ENCODE data around the gene UBE2G1.

Gene UBE2G1

GRCh38 chr17:4276514-4276913 lies 90.0 kb downstream of the UBE2G1 start:
- no peak for DNase-seq
- H3K27ac Mint-ChIP-seq: peak overlapping the region; percentile 49
- TF ChIP-seq CTCF (IDR thresholded peaks at IDR 0.05): no peak
- peaks cover 65% of the 10 kb centered on the region for H3K36me3 Mint-ChIP-seq (ENCODE audit: low read depth)
- H3K4me3 Mint-ChIP-seq: no peak overlapping the region
- H3K9me3 Mint-ChIP-seq: no peaks in the 10 kb centered on the region
- H3K4me1 Mint-ChIP-seq: no peaks in the 10 kb centered on the region
- H3K27me3 Mint-ChIP-seq (ENCODE audit: low read depth, poor library complexity): no peaks in the 10 kb centered on the region

DNA sequence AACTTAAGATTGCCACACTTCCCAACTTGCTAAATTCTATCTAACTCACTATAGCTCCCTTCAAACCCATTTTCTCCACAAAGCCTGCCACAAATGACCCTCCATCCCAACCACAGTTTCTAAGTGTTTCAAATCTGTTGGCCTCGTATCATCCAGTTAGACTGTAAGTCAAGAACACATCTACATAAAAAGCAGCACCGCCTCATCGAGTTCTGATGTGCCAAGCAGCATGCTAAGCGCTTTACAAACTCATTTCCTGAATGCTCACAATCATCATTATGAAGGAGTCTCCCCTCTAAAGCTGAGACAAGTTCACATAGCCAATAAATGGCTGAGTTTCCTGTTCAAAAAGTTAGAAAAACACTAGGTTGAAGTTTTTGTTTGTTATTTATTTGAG lies 93.5 kb downstream of the UBE2G1 start:
- Mint-ChIP-seq H3K27ac (peak overlapping the region; percentile 53), H3K36me3 (ENCODE audit: low read depth) (peaks cover 66% of the 10 kb centered on the region), H3K4me1 (no peaks in the 10 kb centered on the region), H3K4me3 (no peak overlapping the region), H3K9me3 (no peaks in the 10 kb centered on the region), H3K27me3 (ENCODE audit: low read depth, poor library complexity) (no peaks in the 10 kb centered on the region)
- DNase-seq: no peak
- TF ChIP-seq CTCF (IDR thresholded peaks at IDR 0.05): no peak

- peaks cover 69% of the 10 kb centered on the region for H3K36me3 Mint-ChIP-seq (ENCODE audit: low read depth)
- no peak for DNase-seq
- H3K9me3 Mint-ChIP-seq: no peaks in the 10 kb centered on the region
- TF ChIP-seq CTCF (IDR thresholded peaks at IDR 0.05): no peak
- peak overlapping the region; percentile 53 for H3K27ac Mint-ChIP-seq
- H3K27me3 Mint-ChIP-seq (ENCODE audit: low read depth, poor library complexity): no peaks in the 10 kb centered on the region
- H3K4me1 Mint-ChIP-seq: no peaks in the 10 kb centered on the region
- H3K4me3 Mint-ChIP-seq: no peak overlapping the region
Observed at GRCh38 chr17:4272213-4272971, 94.1 kb downstream of the UBE2G1 start.

DNA sequence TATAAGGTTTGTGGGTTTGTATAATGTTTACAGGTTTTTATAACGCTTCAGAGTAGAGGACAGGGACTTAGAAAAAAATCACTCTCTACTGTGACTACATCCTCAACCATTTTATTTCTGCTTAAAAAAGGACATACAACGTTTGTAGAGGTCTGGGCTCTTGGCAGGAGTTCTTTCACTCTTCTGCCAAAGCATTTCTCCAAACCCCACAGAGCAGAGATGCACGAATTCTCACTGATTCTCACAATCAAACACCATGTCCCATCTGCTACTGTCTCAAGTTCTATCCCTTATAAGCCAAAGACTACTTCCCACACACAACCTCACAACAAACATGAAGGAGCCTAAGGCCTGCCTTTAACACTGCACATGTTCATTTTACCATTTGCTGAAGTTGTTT lies 95.7 kb downstream of the UBE2G1 start:
- TF ChIP-seq CTCF (IDR thresholded peaks at IDR 0.05): no peak
- no peak overlapping the region for H3K27ac Mint-ChIP-seq
- DNase-seq: no peak
- H3K4me1 Mint-ChIP-seq: no peaks in the 10 kb centered on the region
- H3K36me3 Mint-ChIP-seq (ENCODE audit: low read depth): peaks cover 56% of the 10 kb centered on the region
- H3K4me3 Mint-ChIP-seq: no peak overlapping the region
- H3K9me3 Mint-ChIP-seq: no peaks in the 10 kb centered on the region
- H3K27me3 Mint-ChIP-seq (ENCODE audit: low read depth, poor library complexity): no peaks in the 10 kb centered on the region

GRCh38 chr17:4269915-4270314 lies 96.6 kb downstream of the UBE2G1 start:
- Mint-ChIP-seq H3K27ac (no peak overlapping the region), H3K4me3 (no peak overlapping the region), H3K27me3 (ENCODE audit: low read depth, poor library complexity) (no peaks in the 10 kb centered on the region), H3K4me1 (no peaks in the 10 kb centered on the region), H3K36me3 (ENCODE audit: low read depth) (peaks cover 51% of the 10 kb centered on the region), H3K9me3 (no peaks in the 10 kb centered on the region)
- TF ChIP-seq CTCF (IDR thresholded peaks at IDR 0.05): no peak
- no peak for DNase-seq

GRCh38 chr17:4267402-4267801 lies 99.1 kb downstream of the UBE2G1 start:
- no peak overlapping the region for H3K4me3 Mint-ChIP-seq
- no peak for DNase-seq
- H3K36me3 Mint-ChIP-seq (ENCODE audit: low read depth): peaks cover 43% of the 10 kb centered on the region
- H3K27me3 Mint-ChIP-seq (ENCODE audit: low read depth, poor library complexity): no peaks in the 10 kb centered on the region
- H3K27ac Mint-ChIP-seq: peak overlapping the region; percentile 42
- no peak for TF ChIP-seq CTCF (IDR thresholded peaks at IDR 0.05)
- H3K4me1 Mint-ChIP-seq: peaks cover 18% of the 10 kb centered on the region
- peaks cover 4% of the 10 kb centered on the region for H3K9me3 Mint-ChIP-seq
